ENCODE results near the gene WDR35.
"Not testable (repeated sequence)": the region's sequence is repeated elsewhere in the genome, so short reads cannot be mapped to it uniquely, and the experiment has no call there.

WDR35 gene

DNA sequence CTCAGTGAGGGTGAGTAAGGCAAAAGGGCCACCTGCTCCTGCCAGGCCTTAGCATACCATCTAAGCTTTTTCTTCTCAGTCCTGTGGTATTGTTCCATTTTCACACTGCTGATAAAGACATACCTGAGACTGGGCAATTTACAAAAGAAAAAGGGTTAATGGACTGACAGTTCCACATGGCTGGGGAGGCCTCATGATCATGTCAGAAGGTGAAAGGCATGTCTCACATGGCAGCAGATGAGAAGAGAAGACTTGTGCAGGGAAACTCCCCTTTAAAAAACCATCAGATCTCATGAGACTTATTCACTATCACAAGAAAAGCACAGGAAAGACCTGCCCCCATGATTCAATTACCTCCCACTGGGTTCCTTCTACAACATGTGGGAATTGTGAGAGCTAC lies 109.7 kb downstream of the WDR35 start:
- H3K4me1 Mint-ChIP-seq = peaks cover 19% of the 10 kb centered on the region
- not testable (repeated sequence) for H3K36me3 Mint-ChIP-seq, H3K4me3 Mint-ChIP-seq, H3K27ac Mint-ChIP-seq, ATAC-seq, H3K27me3 Mint-ChIP-seq, H3K9me3 Mint-ChIP-seq

DNA sequence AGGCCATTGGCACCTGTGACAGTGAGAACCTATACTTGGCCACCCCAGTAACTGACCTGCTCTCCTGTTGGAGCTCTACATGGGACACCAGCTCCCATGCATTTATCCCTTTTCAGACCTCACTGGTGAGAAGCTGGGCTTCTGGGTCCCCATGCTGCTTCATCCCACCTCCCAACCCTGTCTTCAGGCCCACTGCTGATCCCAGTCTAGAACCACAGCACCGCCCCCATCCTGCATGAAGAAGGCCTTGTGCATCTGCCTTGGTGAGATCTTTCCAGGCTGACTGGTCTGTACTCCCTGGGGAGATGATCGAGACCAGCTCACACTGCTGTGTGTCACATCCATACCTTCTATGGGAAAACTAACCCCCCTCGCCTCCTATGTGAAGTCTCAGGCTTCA lies 110.8 kb downstream of the WDR35 start:
- no peaks in the 10 kb centered on the region for H3K9me3 Mint-ChIP-seq
- ATAC-seq = no peak
- no peak overlapping the region for H3K4me3 Mint-ChIP-seq
- no peaks in the 10 kb centered on the region for H3K27me3 Mint-ChIP-seq
- peaks cover 19% of the 10 kb centered on the region for H3K4me1 Mint-ChIP-seq
- H3K36me3 Mint-ChIP-seq = peaks cover 9% of the 10 kb centered on the region
- H3K27ac Mint-ChIP-seq = no peak overlapping the region

GRCh38 chr2:19878268-19879046 lies 111.4 kb downstream of the WDR35 start:
- no peak overlapping the region for H3K27ac Mint-ChIP-seq
- peaks cover 19% of the 10 kb centered on the region for H3K4me1 Mint-ChIP-seq
- H3K27me3 Mint-ChIP-seq = no peaks in the 10 kb centered on the region
- ATAC-seq = no peak
- no peak overlapping the region for H3K4me3 Mint-ChIP-seq
- H3K36me3 Mint-ChIP-seq = peaks cover 11% of the 10 kb centered on the region
- H3K9me3 Mint-ChIP-seq = no peaks in the 10 kb centered on the region

- no peak overlapping the region for H3K27ac Mint-ChIP-seq
- no peaks in the 10 kb centered on the region for H3K9me3 Mint-ChIP-seq
- no peak for ATAC-seq
- peaks cover 11% of the 10 kb centered on the region for H3K36me3 Mint-ChIP-seq
- H3K4me1 Mint-ChIP-seq = peaks cover 19% of the 10 kb centered on the region
- H3K27me3 Mint-ChIP-seq = no peaks in the 10 kb centered on the region
- H3K4me3 Mint-ChIP-seq = no peak overlapping the region
Measured at GRCh38 chr2:19876751-19877150, 113.2 kb downstream of the WDR35 start.

- peaks cover 11% of the 10 kb centered on the region for H3K36me3 Mint-ChIP-seq
- no peak overlapping the region for H3K4me3 Mint-ChIP-seq
- ATAC-seq = no peak
- no peaks in the 10 kb centered on the region for H3K9me3 Mint-ChIP-seq
- no peak overlapping the region for H3K27ac Mint-ChIP-seq
- no peaks in the 10 kb centered on the region for H3K27me3 Mint-ChIP-seq
- H3K4me1 Mint-ChIP-seq = peaks cover 9% of the 10 kb centered on the region
Measured at GRCh38 chr2:19875280-19875679, 114.6 kb downstream of the WDR35 start.

DNA sequence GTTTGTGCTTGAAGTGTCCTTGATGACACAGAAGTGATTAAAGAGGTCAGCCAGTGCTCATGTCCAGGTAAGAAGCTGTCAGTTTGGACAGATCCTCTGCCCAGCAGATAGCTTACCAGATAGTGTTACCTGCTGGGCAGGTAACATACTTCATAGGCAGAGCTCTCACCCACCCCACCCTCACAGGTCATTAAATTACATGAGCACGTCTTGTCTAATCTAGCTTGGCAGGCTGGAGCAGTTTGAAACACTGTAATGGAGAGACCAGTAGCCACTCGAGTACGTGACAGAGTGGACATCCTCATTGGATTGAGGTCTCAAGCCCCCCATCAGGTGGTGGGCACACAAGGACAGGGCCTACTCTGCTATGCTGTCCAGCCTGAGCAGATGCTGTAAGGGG lies 115.2 kb downstream of the WDR35 start:
- Mint-ChIP-seq H3K4me3 (no peak overlapping the region), H3K27me3 (no peaks in the 10 kb centered on the region), H3K9me3 (no peaks in the 10 kb centered on the region), H3K36me3 (peaks cover 11% of the 10 kb centered on the region), H3K4me1 (peaks cover 10% of the 10 kb centered on the region), H3K27ac (no peak overlapping the region)
- ATAC-seq = no peak

DNA sequence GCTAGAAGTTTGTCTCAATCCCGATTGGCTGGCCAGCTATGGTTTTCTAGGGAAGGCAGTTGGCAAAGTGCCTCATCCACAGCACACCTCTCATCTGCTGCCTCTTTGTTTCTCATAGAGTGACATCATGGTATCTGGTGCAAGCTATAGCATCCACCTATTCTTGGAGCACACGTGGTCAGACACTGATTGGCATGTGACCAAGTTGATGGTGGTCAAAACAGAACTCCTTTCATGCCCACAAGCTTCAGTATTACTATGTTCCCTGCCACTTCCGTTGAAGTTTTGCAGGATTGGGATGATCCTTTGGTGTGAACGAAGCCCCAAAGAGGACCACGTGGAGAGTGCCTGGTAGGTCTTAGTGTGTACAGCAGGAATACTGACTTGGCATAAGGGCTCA lies 116.9 kb downstream of the WDR35 start:
- Mint-ChIP-seq H3K4me3 (no peak overlapping the region), H3K27me3 (no peaks in the 10 kb centered on the region), H3K27ac (no peak overlapping the region), H3K4me1 (peaks cover 19% of the 10 kb centered on the region), H3K9me3 (no peaks in the 10 kb centered on the region), H3K36me3 (peaks cover 11% of the 10 kb centered on the region)
- no peak for ATAC-seq

DNA sequence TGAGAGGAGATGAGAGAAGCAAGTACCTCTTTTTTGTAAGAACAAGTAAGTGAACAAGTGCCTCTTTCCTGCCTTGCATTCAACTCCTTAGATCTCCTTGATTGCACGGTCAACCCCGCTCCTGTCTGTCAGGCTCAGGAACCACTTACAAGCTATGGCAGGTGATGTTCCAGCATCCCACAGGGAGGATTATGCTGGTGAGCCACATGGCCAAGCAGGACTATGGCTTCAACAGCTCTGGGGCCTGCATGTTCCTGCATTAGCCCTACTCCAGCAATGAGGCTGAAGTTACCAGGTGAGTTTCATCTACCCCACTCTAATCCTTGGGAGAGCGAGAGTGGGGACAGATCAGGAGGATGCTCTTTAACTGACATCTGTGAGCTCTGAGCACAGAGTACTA lies 117.6 kb downstream of the WDR35 start:
- no peak overlapping the region for H3K27ac Mint-ChIP-seq
- ATAC-seq = no peak
- H3K4me1 Mint-ChIP-seq = peaks cover 21% of the 10 kb centered on the region
- no peak overlapping the region for H3K4me3 Mint-ChIP-seq
- peaks cover 11% of the 10 kb centered on the region for H3K36me3 Mint-ChIP-seq
- no peaks in the 10 kb centered on the region for H3K9me3 Mint-ChIP-seq
- no peaks in the 10 kb centered on the region for H3K27me3 Mint-ChIP-seq

GRCh38 chr2:19871836-19872235 lies 118.1 kb downstream of the WDR35 start:
- Mint-ChIP-seq H3K27ac (no peak overlapping the region), H3K4me3 (no peak overlapping the region), H3K27me3 (no peaks in the 10 kb centered on the region), H3K4me1 (peaks cover 21% of the 10 kb centered on the region), H3K9me3 (no peaks in the 10 kb centered on the region), H3K36me3 (peaks cover 8% of the 10 kb centered on the region)
- ATAC-seq = no peak

DNA sequence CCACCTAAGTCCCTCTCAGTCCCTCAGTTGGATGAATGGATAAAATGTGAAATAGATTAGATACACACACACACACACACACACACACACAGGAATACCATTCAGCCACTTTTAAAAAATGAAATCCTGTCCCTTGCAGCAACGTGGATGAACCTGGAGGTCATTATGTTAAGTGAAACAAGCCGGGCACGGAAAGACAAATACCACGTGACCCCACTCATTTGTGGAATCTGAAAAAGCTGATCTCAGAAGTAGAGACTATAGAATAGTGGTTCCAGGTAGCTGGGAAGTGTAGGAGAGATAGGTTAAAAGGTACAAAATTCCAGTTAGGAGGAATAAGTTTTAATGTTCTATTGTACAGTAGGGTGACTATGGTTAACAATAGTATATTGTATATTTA lies 119.1 kb downstream of the WDR35 start:
- H3K27ac Mint-ChIP-seq = no peak overlapping the region
- H3K27me3 Mint-ChIP-seq = no peaks in the 10 kb centered on the region
- peaks cover 5% of the 10 kb centered on the region for H3K36me3 Mint-ChIP-seq
- peaks cover 21% of the 10 kb centered on the region for H3K4me1 Mint-ChIP-seq
- ATAC-seq = no peak
- H3K9me3 Mint-ChIP-seq = no peaks in the 10 kb centered on the region
- H3K4me3 Mint-ChIP-seq = no peak overlapping the region

DNA sequence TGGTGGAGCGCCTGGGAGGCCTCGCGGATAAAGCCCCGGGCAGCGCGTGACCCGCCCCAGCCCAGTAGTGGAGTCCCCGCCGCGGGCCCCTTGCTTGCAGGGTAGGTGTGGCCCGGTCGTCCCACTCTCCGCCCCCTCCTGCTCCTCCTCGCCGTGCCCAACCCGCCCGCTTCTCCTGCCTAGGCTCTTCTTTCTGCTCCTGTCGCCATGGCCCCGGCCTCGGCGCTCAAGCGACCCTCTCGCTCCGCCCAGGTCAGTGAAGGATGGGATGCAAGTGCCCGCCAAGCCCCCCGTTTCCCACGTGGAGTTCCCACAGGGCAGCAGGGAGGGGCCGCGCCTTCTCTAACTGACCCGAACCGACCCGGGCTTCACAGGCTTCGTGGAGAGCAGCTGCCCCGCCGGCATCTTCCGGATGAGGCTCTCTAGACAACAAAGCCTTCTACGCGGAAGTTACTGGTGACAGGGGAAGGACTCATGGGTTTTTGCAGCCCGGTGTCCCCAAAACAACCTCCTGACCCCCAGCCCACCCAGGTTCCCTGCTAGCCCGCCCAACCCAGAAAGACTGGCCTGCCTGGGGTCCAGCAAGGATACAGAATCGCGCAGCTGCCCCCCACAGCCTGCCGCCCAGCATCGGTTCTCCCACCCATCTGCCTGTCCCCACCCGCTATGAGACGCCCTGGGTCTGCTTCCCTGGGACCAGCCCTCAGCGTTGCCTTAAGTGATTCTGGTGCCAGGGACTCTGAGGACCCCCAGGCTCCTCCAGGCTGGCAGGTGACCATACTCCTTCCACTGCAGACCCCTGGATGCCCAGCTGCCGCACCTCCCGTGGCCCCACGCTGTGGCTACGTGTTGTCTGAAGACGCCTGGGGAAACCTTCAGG lies 121.0 kb downstream of the WDR35 start:
- Mint-ChIP-seq H3K4me3 (peak overlapping the region; percentile 98), H3K27ac (peak overlapping the region; percentile 93), H3K27me3 (peaks cover 8% of the 10 kb centered on the region), H3K4me1 (peaks cover 21% of the 10 kb centered on the region), H3K9me3 (no peaks in the 10 kb centered on the region), H3K36me3 (peaks cover under 1% of the 10 kb centered on the region)
- ATAC-seq = peak; percentile 87

GRCh38 chr2:19868224-19868623 lies 121.7 kb downstream of the WDR35 start:
- peaks cover 25% of the 10 kb centered on the region for H3K4me1 Mint-ChIP-seq
- peaks cover 8% of the 10 kb centered on the region for H3K27me3 Mint-ChIP-seq
- ATAC-seq = peak; percentile 45
- H3K4me3 Mint-ChIP-seq = peak overlapping the region; percentile 98
- no peaks in the 10 kb centered on the region for H3K36me3 Mint-ChIP-seq
- no peaks in the 10 kb centered on the region for H3K9me3 Mint-ChIP-seq
- H3K27ac Mint-ChIP-seq = peak overlapping the region; percentile 93

DNA sequence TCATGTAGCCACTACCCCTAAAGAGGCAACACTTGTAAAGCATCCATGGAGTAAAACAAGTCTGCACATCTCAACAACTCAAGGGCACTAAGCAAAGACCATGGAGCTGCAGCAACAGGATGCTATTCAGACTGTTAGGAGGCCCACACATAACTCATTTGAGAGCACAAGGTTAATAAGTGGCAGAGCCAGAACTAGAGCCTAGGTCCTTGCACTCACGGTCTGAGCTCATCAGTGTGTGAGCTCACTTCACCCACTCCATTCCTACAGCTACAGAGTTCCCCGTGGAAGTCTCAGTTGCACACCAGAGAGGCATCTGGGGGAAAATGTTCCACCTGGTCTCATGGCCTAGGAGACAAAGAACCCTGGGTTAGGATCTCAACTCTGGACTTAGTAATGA lies 123.1 kb downstream of the WDR35 start:
- H3K9me3 Mint-ChIP-seq = no peaks in the 10 kb centered on the region
- no peak overlapping the region for H3K27ac Mint-ChIP-seq
- no peak for ATAC-seq
- peaks cover 8% of the 10 kb centered on the region for H3K27me3 Mint-ChIP-seq
- H3K36me3 Mint-ChIP-seq = no peaks in the 10 kb centered on the region
- H3K4me3 Mint-ChIP-seq = no peak overlapping the region
- peaks cover 32% of the 10 kb centered on the region for H3K4me1 Mint-ChIP-seq

DNA sequence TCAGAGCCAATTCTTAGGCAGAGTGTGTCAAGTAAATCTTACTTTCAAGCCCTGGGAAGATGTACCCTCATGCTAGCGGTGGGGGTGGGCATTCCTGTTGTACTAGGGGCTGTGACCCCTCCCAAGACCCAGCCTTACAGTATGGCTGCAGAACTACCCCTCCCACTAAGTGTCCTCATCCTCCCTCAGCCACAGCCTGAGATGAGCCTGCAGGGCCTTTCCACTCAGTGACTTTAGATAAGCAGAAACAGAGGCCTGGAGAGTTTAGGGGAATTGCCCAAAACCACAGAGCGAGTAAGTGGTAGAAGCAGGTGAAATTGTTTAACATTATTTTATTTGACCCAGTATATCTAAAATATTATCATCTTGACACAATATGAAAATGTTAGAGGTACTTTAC lies 124.8 kb downstream of the WDR35 start:
- H3K27ac Mint-ChIP-seq = peak overlapping the region; percentile 28
- H3K4me1 Mint-ChIP-seq = peaks cover 32% of the 10 kb centered on the region
- no peaks in the 10 kb centered on the region for H3K36me3 Mint-ChIP-seq
- peaks cover 8% of the 10 kb centered on the region for H3K27me3 Mint-ChIP-seq
- no peak for ATAC-seq
- no peaks in the 10 kb centered on the region for H3K9me3 Mint-ChIP-seq
- no peak overlapping the region for H3K4me3 Mint-ChIP-seq

- no peak for ATAC-seq
- Mint-ChIP-seq H3K4me3 (no peak overlapping the region), H3K9me3 (no peaks in the 10 kb centered on the region), H3K4me1 (peaks cover 25% of the 10 kb centered on the region), H3K27me3 (peaks cover 8% of the 10 kb centered on the region), H3K27ac (peak overlapping the region; percentile 28), H3K36me3 (no peaks in the 10 kb centered on the region)
Measured at GRCh38 chr2:19864381-19864780, 125.5 kb downstream of the WDR35 start.

Measured in stimulated activated memory B cell treated with anti-CD40 and anti-IgM and Interleukin-4, amounts not matched to agents 10 μg/mL and 1 μg/mL and 100 μg/mL, for 72 hours (primary cell).